Transverse colon (tissue), 4 donors: ENCODE measurements around the gene EPS8L3. TPM values are rescaled to one million over a fixed set of nuclear protein-coding genes. Genes with fewer than 3 reads are reported as not detected.

Source experiments
- DNase-seq: peaks from one replicate; pipeline ENCODE4 v3.0.0-alpha.2; 2019
- H3K27ac ChIP-seq, 4 donors: fragments of 200-600 bp; sonication (generic); 2 replicates each; pipeline ENCODE4 v1.5.1; 2016 to 2018; ENCODE audit warnings: inconsistent platforms in 4 of 4
- H3K27me3 ChIP-seq: fragments of 200-600 bp; sonication (generic); 2 replicates; pipeline ENCODE4 v1.5.1; 2017; ENCODE audit warnings: inconsistent platforms
- H3K36me3 ChIP-seq, 4 donors: fragments of 200-600 bp; sonication (generic); 2 replicates each; pipeline ENCODE4 v1.5.1; 2017 to 2019; ENCODE audit warnings: inconsistent platforms in 4 of 4
- H3K4me1 ChIP-seq, 4 donors: fragments of 200-600 bp; sonication (generic); 2 replicates each; pipeline ENCODE4 v1.5.1; 2017 to 2020; ENCODE audit warnings: inconsistent platforms in 4 of 4
- H3K4me3 ChIP-seq, 4 donors: fragments of 200-600 bp; sonication (generic); 1 replicate in 1 of 4; 2 replicates in 3 of 4; pipeline versions ENCODE4 v1.5.1 to v1.6.1; 2017 to 2019; ENCODE audit warnings: inconsistent platforms in 4 of 4
- H3K9me3 ChIP-seq, 2 donors: fragments of 200-600 bp; sonication (generic); 2 replicates each; pipeline ENCODE4 v1.5.1; 2017 to 2019; ENCODE audit warnings: inconsistent platforms in 2 of 2
- EP300 ChIP-seq: sonication (generic); formaldehyde crosslinking; IDR thresholded peaks from one replicate; pipeline ENCODE4 v1.6.1; 2017; ENCODE audit warnings: antibody characterized with exemption, low read depth
- POLR2A ChIP-seq: fragments of 450-650 bp; IDR thresholded peaks from one replicate; pipeline ENCODE4 v1.6.1; 2016; ENCODE audit warnings: antibody characterized with exemption, mild to moderate bottlenecking, moderate library complexity
- POLR2AphosphoS5 ChIP-seq, 3 donors: sonication (generic); formaldehyde crosslinking; IDR thresholded peaks; one replicate each; pipeline ENCODE4 v1.6.1; 2016; ENCODE audit warnings: antibody characterized with exemption in 3 of 3
- WGBS, 2 donors: methylation state at CpG; one replicate each; pipeline ENCODE4 v1.1.5; 2018; ENCODE audit warnings: low coverage in 1 of 2; 5-methylcytosine and 5-hydroxymethylcytosine counted together
- in situ Hi-C, 4 donors: fragments of 200-750 bp; cut with MboI; loops; one replicate each; pipeline versions ENCODE4 v1.15.0 to v1.15.1; 2017; ENCODE audit warnings: low sequenced_read_pairs in 3 of 4, low pct_ligation_motif_present in 1 of 4, low pct_unique_long_range_greater_than_20kb in 1 of 4
- intact Hi-C: fragments of 100-400 bp; cut with DNase I; formaldehyde crosslinking; loops from one replicate; pipeline ENCODE4 v1.15.1; 2023; ENCODE audit warnings: low total_unique reads
- total RNA-seq, 4 donors: library from RNA; depleted of rRNA; stranded (reverse); fragments of >200 nt; gene quantifications; one replicate each; pipeline ENCODE4 v1.1.0, GENCODE V29; 2016
- TF ChIP-seq, protein P1 (sequence below), 5 experiments: fragments of 200-600 bp in 3 of 5; fragments of 450-650 bp in 2 of 5; sonication (generic) in 3 of 5; IDR thresholded peaks; 1 replicate in 2 of 5; 2 replicates in 3 of 5; pipeline ENCODE4 v1.5.1; 2016 to 2017; ENCODE audit warnings: antibody characterized with exemption in 5 of 5, inconsistent platforms in 3 of 5, mild to moderate bottlenecking in 2 of 5, moderate library complexity in 1 of 5

EPS8L3 gene
- total RNA-seq, 4 donors from 2014 or later, result 228 to 468 (median 363) TPM

DNA sequence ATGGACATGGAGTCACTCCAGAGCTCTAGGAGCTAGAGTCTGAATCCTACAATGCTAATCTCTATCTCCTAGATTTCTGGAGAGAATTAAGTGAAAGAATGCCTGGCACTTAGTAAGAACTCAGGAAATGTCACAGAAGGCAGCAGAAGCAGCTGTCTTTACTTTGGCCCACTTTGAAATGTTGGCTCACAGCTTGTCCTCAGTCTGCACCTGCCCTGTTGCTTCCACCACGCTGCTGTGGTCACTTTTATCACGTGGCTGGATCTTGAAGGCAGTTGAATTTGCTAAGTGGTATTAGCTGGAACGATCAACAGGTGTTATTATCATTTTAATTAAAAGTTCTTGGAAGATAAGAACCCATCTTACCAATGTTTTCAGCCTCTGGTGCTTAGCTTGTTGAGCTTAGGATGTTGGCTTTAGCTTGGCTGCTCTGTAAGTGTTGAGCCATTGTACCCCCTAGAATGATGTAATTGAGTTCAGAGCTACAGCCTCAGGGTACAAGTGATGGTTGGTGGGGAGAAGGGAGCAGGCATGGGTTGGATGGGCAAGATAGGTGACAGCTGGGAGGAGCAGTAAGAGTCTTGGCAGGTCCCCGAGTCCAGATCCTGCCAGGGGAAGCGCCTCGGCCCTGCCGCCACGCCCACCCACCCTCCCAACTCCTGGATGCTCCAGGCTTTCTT is 41.9 kb upstream of the EPS8L3 start:
- H3K27ac ChIP-seq, result no peak overlapping the region
- peak; percentile 6 for DNase-seq
- no peaks in the 10 kb centered on the region for H3K27me3 ChIP-seq
- no peaks in the 10 kb centered on the region for H3K36me3 ChIP-seq
- intact Hi-C loops (loop anchor here (10.0 kb wide), 1 partner anchor 49 kb away; no protein-coding TSS in a partner anchor), in situ Hi-C loops (no loop called here)
- TF ChIP-seq POLR2A, result no peak
- TF ChIP-seq EP300, result no peak
- TF ChIP-seq, protein P1, sequence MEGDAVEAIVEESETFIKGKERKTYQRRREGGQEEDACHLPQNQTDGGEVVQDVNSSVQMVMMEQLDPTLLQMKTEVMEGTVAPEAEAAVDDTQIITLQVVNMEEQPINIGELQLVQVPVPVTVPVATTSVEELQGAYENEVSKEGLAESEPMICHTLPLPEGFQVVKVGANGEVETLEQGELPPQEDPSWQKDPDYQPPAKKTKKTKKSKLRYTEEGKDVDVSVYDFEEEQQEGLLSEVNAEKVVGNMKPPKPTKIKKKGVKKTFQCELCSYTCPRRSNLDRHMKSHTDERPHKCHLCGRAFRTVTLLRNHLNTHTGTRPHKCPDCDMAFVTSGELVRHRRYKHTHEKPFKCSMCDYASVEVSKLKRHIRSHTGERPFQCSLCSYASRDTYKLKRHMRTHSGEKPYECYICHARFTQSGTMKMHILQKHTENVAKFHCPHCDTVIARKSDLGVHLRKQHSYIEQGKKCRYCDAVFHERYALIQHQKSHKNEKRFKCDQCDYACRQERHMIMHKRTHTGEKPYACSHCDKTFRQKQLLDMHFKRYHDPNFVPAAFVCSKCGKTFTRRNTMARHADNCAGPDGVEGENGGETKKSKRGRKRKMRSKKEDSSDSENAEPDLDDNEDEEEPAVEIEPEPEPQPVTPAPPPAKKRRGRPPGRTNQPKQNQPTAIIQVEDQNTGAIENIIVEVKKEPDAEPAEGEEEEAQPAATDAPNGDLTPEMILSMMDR (IDR thresholded peaks at IDR 0.05), result no peak
- no peak for TF ChIP-seq POLR2AphosphoS5 (IDR thresholded peaks at IDR 0.05)
- H3K4me1 ChIP-seq, result peaks cover 3 to 26% (median 8%) of the 10 kb centered on the region in 4 donors
- no peaks in the 10 kb centered on the region for H3K9me3 ChIP-seq
- no peak overlapping the region for H3K4me3 ChIP-seq
- WGBS, 2 donors, result 67 to 71% methylated on average over 1 to 8 of the region's 8 CpGs

DNA sequence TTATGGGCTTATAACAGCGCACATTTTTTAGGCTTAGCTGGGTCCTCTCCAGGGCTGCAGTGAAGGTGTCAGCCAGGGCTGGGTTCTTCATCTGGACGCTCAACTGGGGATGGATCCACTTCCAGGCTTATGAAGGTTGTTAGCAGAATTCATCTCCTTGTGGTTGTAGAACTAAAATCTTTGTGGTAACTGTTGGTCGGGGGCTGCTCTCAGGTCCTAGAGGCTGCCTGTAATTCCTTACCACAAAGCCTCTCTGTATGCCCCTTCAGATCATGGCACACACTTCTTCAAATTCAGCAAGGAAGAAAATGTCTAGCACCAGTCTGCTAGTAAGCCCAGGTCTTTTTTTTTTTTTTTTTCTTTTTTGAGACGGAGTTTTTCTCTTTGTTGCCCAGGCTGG is 40.9 kb upstream of the EPS8L3 start:
- Histone ChIP-seq H3K27ac (no peak overlapping the region), H3K27me3 (no peaks in the 10 kb centered on the region), H3K36me3 (no peaks in the 10 kb centered on the region), H3K4me1 (peaks cover 3 to 30% (median 8%) of the 10 kb centered on the region in 4 donors), H3K9me3 (no peaks in the 10 kb centered on the region), H3K4me3 (no peak overlapping the region)
- 95 to 100% methylated on average over 1 to 4 of the region's 4 CpGs for WGBS, 2 donors
- in situ Hi-C loops (no loop called here), intact Hi-C loops (loop anchor here (10.0 kb wide), 1 partner anchor 50 kb away; no protein-coding TSS in a partner anchor)
- DNase-seq, result no peak
- TF ChIP-seq EP300 (no peak), POLR2A (no peak), POLR2AphosphoS5 (IDR thresholded peaks at IDR 0.05) (no peak)
- TF ChIP-seq, protein P1 (IDR thresholded peaks at IDR 0.05), result no peak

DNA sequence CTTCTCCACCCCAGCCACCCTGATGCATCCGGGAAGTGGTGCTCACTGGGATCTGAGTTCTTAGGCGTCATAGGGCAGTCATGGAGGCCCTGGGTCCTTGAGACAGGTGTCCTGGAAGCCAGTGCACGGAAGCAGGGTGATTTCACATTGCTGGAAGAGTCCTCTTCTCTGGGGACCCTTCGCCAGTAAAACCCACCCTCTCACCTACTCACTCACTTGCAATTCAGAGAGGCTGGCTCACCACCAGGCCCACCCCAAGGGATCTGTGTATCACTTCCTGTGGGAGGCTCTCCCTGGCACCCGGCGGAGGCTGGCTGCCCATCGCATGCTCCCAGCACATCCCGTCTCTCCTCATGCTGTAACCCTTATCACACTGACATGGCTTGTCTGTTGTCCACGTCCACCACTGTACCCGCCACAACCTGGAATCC is 40.2 kb upstream of the EPS8L3 start:
- TF ChIP-seq EP300 (no peak), POLR2AphosphoS5 (IDR thresholded peaks at IDR 0.05) (no peak), POLR2A (no peak)
- TF ChIP-seq, protein P1 (IDR thresholded peaks at IDR 0.05), result no peak
- H3K4me1 ChIP-seq, result peaks cover 3 to 30% (median 8%) of the 10 kb centered on the region in 4 donors
- WGBS, 2 donors, result 79% methylated on average over 10 of the region's 10 CpGs; no CpG with 5 or more reads in 1 of the 2 donors
- no peak overlapping the region for H3K4me3 ChIP-seq
- no peak overlapping the region for H3K27ac ChIP-seq
- no peaks in the 10 kb centered on the region for H3K36me3 ChIP-seq
- DNase-seq, result no peak
- intact Hi-C loops, result loop anchor here (10.0 kb wide), 1 partner anchor 51 kb away; no protein-coding TSS in a partner anchor
- in situ Hi-C loops, result no loop called here
- no peaks in the 10 kb centered on the region for H3K9me3 ChIP-seq
- no peaks in the 10 kb centered on the region for H3K27me3 ChIP-seq

DNA sequence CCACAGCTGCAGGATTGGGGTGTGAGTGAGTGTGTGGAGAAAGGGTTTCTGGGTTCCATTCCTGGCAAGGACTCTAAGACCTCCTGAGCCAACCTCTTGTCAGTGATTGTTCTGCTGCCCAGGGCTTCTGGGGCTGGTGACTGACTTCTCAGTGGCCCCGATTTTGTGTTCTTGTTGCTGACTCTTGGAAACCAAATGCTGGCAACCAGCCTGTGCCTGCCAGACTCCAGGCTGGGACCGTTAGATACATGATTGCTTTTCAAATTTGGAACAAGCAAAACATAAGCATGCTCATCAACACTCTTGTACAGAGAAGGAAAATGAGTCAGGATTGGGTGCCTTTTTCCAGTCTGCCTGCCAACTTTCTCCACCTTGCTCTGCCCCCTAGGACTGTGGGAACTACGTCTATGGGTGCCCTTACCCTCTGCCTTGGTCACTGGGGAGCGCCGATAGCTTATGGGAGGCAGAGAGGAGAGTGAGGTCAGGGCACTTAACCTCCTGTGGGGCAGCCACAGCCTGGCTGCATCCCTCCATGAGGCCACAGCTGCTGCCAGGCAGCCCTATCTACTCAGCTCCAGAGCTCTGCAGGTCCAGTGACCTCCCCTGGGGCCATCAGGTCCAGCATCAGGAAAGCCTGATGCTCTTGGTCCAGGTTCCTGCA is 39.3 kb upstream of the EPS8L3 start:
- DNase-seq, result no peak

More for the DNA sequence above, 39.3 kb upstream of the EPS8L3 start:
- Histone ChIP-seq H3K27ac (peak overlapping the region; percentile 19 to 46 (median 38)), H3K27me3 (no peaks in the 10 kb centered on the region), H3K4me1 (peaks cover 3 to 30% (median 8%) of the 10 kb centered on the region in 4 donors), H3K9me3 (no peaks in the 10 kb centered on the region), H3K4me3 (no peak overlapping the region), H3K36me3 (no peaks in the 10 kb centered on the region)
- in situ Hi-C loops (no loop called here), intact Hi-C loops (loop anchor here (10.0 kb wide), 1 partner anchor 52 kb away; no protein-coding TSS in a partner anchor)
- 81% methylated on average over 5 of the region's 5 CpGs; no CpG with 5 or more reads in 1 of the 2 donors for WGBS, 2 donors
- TF ChIP-seq EP300 (no peak), POLR2AphosphoS5 (IDR thresholded peaks at IDR 0.05) (no peak), POLR2A (no peak)
- TF ChIP-seq, protein P1 (IDR thresholded peaks at IDR 0.05), result no peak
